HEK293 (cell line): Measurements from ENCODE around the gene RBMXL3.

Experiments used
- CTCF ChIA-PET: fragments of 350-600 bp; formaldehyde crosslinking; extraction: SDS; loops from one replicate; lab custom pipeline; 2021; ENCODE audit warnings: antibody characterized with exemption; lab: Yijun Ruan, JAX
- POLR2A ChIA-PET: fragments of 300-600 bp; formaldehyde crosslinking; extraction: SDS; loops from one replicate; lab custom pipeline; 2020; ENCODE audit warnings: antibody characterized with exemption, inconsistent platforms; lab: Yijun Ruan, JAX
- H3K27ac ChIP-seq: fragments of 200-500 bp; sonication (Bioruptor generic); 2 replicates; pipeline ENCODE4 v1.5.1; 2014; ENCODE audit warnings: low read depth, low read length, control low read depth, inconsistent platforms; ENCODE audit errors: extremely low read depth
- H3K36me3 ChIP-seq, 2 experiments: fragments of 200-500 bp in 1 of 2; sonication (Bioruptor generic) in 1 of 2; 1 replicate in 1 of 2; 2 replicates in 1 of 2; pipeline ENCODE4 v1.5.1; 2014 to 2017; ENCODE audit warnings: inconsistent platforms in 2 of 2, low read length in 2 of 2; ENCODE audit not compliant: control insufficient read depth in 2 of 2, insufficient read depth in 1 of 2
- H3K4me1 ChIP-seq: fragments of 200-500 bp; sonication (Bioruptor generic); 2 replicates; pipeline ENCODE4 v1.5.1; 2014; ENCODE audit warnings: mild to moderate bottlenecking, low read length, inconsistent platforms; ENCODE audit not compliant: control insufficient read depth, insufficient read depth
- H3K4me3 ChIP-seq: 2 replicates; pipeline ENCODE4 v1.5.1; 2011; ENCODE audit warnings: low read depth, mild to moderate bottlenecking, control low read depth, low read length, moderate library complexity
- H3K9me3 ChIP-seq: fragments of 200-500 bp; sonication (Bioruptor generic); 2 replicates; pipeline ENCODE4 v1.5.1; 2014; ENCODE audit warnings: low read depth, low read length, inconsistent platforms; ENCODE audit not compliant: control insufficient read depth, insufficient read depth
- MYNN ChIP-seq: fragments of 450-650 bp; formaldehyde crosslinking; IDR thresholded peaks from 2 replicates; pipeline ENCODE4 v1.5.1; 2016; ENCODE audit warnings: missing biosample characterization, missing genetic modification characterization, borderline replicate concordance
- OSR2 ChIP-seq: fragments of 450-650 bp; formaldehyde crosslinking; IDR thresholded peaks from 2 replicates; pipeline ENCODE4 v1.5.1; 2016; ENCODE audit warnings: missing biosample characterization, missing genetic modification characterization
- SCRT1 ChIP-seq: fragments of 450-650 bp; formaldehyde crosslinking; IDR thresholded peaks from 2 replicates; pipeline ENCODE4 v1.5.1; 2016; ENCODE audit warnings: missing biosample characterization, missing genetic modification characterization, borderline replicate concordance
- SETDB1 ChIP-seq: IDR thresholded peaks from one replicate; pipeline ENCODE4 v1.6.1; 2017; ENCODE audit warnings: mild to moderate bottlenecking, low read length, moderate library complexity, mixed read lengths; ENCODE audit not compliant: insufficient read length
- TCF7L2 ChIP-seq: IDR thresholded peaks from 2 replicates; pipeline ENCODE4 v1.6.1; 2011; ENCODE audit warnings: low read depth, mild to moderate bottlenecking, inconsistent platforms, low read length, moderate library complexity, borderline replicate concordance
- TRIM28 ChIP-seq: IDR thresholded peaks from 2 replicates; pipeline ENCODE4 v1.6.1; 2011; ENCODE audit warnings: low read length, control low read depth, borderline replicate concordance
- ZBTB21 ChIP-seq: fragments of 450-650 bp; formaldehyde crosslinking; IDR thresholded peaks from 2 replicates; pipeline ENCODE4 v1.5.1; 2017; ENCODE audit warnings: missing biosample characterization, missing genetic modification characterization
- ZBTB44 ChIP-seq: fragments of 450-650 bp; IDR thresholded peaks from 2 replicates; pipeline ENCODE4 v1.5.1; 2018; ENCODE audit warnings: missing biosample characterization, mild to moderate bottlenecking, missing genetic modification characterization
- ZNF132 ChIP-seq: fragments of 450-650 bp; formaldehyde crosslinking; IDR thresholded peaks from 2 replicates; pipeline ENCODE4 v1.5.1; 2017; ENCODE audit warnings: missing biosample characterization, missing genetic modification characterization, borderline replicate concordance
- ZNF184 ChIP-seq: fragments of 450-650 bp; IDR thresholded peaks from 2 replicates; pipeline ENCODE4 v1.5.1; 2018; ENCODE audit warnings: missing biosample characterization, mild to moderate bottlenecking, missing genetic modification characterization
- ZNF19 ChIP-seq: fragments of 450-650 bp; formaldehyde crosslinking; IDR thresholded peaks from 2 replicates; pipeline ENCODE4; 2016; ENCODE audit warnings: missing biosample characterization, missing genetic modification characterization, low read depth
- ZNF223 ChIP-seq: fragments of 450-650 bp; formaldehyde crosslinking; IDR thresholded peaks from 2 replicates; pipeline ENCODE4 v1.5.1; 2016; ENCODE audit warnings: missing biosample characterization, missing genetic modification characterization
- ZNF248 ChIP-seq: fragments of 450-650 bp; formaldehyde crosslinking; IDR thresholded peaks from 2 replicates; pipeline ENCODE4 v1.5.1; 2017; ENCODE audit warnings: missing biosample characterization, missing genetic modification characterization
- ZNF37A ChIP-seq: fragments of 450-650 bp; IDR thresholded peaks from 2 replicates; pipeline ENCODE4 v1.5.1; 2018; ENCODE audit warnings: missing biosample characterization, missing genetic modification characterization
- ZNF510 ChIP-seq: fragments of 450-650 bp; formaldehyde crosslinking; IDR thresholded peaks from 2 replicates; pipeline ENCODE4 v1.5.1; 2018; ENCODE audit warnings: mild to moderate bottlenecking, missing genetic modification characterization, missing biosample characterization; ENCODE audit not compliant: insufficient replicate concordance
- ZNF571 ChIP-seq: fragments of 450-650 bp; formaldehyde crosslinking; IDR thresholded peaks from 2 replicates; pipeline ENCODE4 v1.5.0; 2017; ENCODE audit warnings: missing biosample characterization, missing genetic modification characterization
- ZNF585B ChIP-seq: fragments of 450-650 bp; formaldehyde crosslinking; IDR thresholded peaks from 2 replicates; pipeline ENCODE4 v1.5.1; 2016; ENCODE audit warnings: missing biosample characterization, missing genetic modification characterization
- ZNF623 ChIP-seq: fragments of 450-650 bp; formaldehyde crosslinking; IDR thresholded peaks from 2 replicates; pipeline ENCODE4 v1.5.1; 2016; ENCODE audit warnings: missing biosample characterization, missing genetic modification characterization
- ZNF670 ChIP-seq: fragments of 450-650 bp; formaldehyde crosslinking; IDR thresholded peaks from 2 replicates; pipeline ENCODE4 v1.5.1; 2016; ENCODE audit warnings: missing biosample characterization, missing genetic modification characterization, low read depth
- ZNF76 ChIP-seq: fragments of 450-650 bp; formaldehyde crosslinking; IDR thresholded peaks from 2 replicates; pipeline ENCODE4; 2016; ENCODE audit warnings: low read depth, missing biosample characterization, missing genetic modification characterization, borderline replicate concordance
- ZNF830 ChIP-seq: fragments of 450-650 bp; IDR thresholded peaks from 2 replicates; pipeline ENCODE4 v1.5.0; 2018; ENCODE audit warnings: missing biosample characterization, missing genetic modification characterization, low read depth, mild to moderate bottlenecking, moderate library complexity
- TF ChIP-seq, protein P1 (sequence below): fragments of 450-650 bp; formaldehyde crosslinking; conservative IDR thresholded peaks from 2 replicates; pipeline ENCODE4 v1.5.1; 2016; ENCODE audit warnings: low read depth, missing biosample characterization, missing genetic modification characterization
- TF ChIP-seq, protein P2 (sequence below): fragments of 450-650 bp; formaldehyde crosslinking; IDR thresholded peaks from 2 replicates; pipeline ENCODE4 v1.5.1; 2016; ENCODE audit warnings: missing biosample characterization, missing genetic modification characterization

Gene RBMXL3

GRCh38 chrX:115191490-115192243 lies 2.5 kb downstream of the RBMXL3 start (continued):
- TF ChIP-seq ZNF510 (tag by site-specific recombination) (no peak), ZBTB44 (tag by site-specific recombination) (no peak), ZNF670 (no peak), ZNF248 (no peak)

DNA sequence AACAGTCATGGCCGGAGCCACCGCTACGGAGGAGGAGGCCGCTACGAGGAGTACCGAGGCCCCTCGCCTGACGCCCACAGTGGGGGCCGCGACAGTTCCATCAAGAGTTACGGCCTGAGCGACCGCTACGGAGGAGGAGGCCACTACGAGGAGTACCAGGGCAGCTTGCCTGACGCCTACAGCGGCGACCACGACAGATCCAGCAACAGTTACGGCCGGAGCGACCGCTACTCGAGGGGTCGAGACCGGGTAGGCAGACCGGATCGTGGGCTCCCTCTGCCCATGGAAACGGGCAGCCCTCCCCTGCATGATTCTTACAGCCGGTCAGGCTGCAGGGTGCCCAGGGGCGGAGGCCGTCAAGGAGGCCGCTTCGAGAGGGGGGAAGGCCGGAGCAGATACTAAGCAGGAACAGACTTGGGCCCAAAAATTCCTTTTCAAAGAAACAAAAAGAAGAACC lies 3.1 kb downstream of the RBMXL3 start:
- Histone ChIP-seq H3K9me3 (no peaks in the 10 kb centered on the region), H3K4me3 (no peak overlapping the region), H3K36me3 (peaks cover 3 to 8% of the 10 kb centered on the region in 2 experiments; a peak in 1 of 3 replicates), H3K27ac (no peak overlapping the region), H3K4me1 (no peaks in the 10 kb centered on the region)
- CTCF ChIA-PET = no interaction called here
- no peak for TF ChIP-seq ZNF132 (tag by site-specific recombination)
- TF ChIP-seq ZNF670 = no peak
- TF ChIP-seq ZNF37A (tag by site-specific recombination) = no peak
- TF ChIP-seq MYNN (tag by site-specific recombination) = no peak
- no peak for TF ChIP-seq ZNF223 (tag by site-specific recombination)
- no peak for TF ChIP-seq ZNF585B (tag by site-specific recombination)
- TF ChIP-seq OSR2 = no peak
- no peak for TF ChIP-seq ZNF571 (tag by site-specific recombination)
- no peak for TF ChIP-seq ZNF76 (tag by site-specific recombination)
- no peak for TF ChIP-seq ZNF623 (tag by site-specific recombination)
- TF ChIP-seq ZNF830 (tag by site-specific recombination) = no peak
- TF ChIP-seq TCF7L2 = no peak
- no peak for TF ChIP-seq SCRT1
- POLR2A ChIA-PET = no interaction called here

- POLR2A ChIA-PET = no interaction called here
- H3K27ac ChIP-seq = no peak overlapping the region
- TF ChIP-seq ZNF184 (tag by site-specific recombination) (no peak), TRIM28 (peak; percentile 98), ZNF585B (tag by site-specific recombination) (peak; percentile 100), SETDB1 (peak; percentile 81), ZBTB21 (tag by site-specific recombination) (no peak), ZNF19 (tag by site-specific recombination) (no peak)
- TF ChIP-seq, protein P1, sequence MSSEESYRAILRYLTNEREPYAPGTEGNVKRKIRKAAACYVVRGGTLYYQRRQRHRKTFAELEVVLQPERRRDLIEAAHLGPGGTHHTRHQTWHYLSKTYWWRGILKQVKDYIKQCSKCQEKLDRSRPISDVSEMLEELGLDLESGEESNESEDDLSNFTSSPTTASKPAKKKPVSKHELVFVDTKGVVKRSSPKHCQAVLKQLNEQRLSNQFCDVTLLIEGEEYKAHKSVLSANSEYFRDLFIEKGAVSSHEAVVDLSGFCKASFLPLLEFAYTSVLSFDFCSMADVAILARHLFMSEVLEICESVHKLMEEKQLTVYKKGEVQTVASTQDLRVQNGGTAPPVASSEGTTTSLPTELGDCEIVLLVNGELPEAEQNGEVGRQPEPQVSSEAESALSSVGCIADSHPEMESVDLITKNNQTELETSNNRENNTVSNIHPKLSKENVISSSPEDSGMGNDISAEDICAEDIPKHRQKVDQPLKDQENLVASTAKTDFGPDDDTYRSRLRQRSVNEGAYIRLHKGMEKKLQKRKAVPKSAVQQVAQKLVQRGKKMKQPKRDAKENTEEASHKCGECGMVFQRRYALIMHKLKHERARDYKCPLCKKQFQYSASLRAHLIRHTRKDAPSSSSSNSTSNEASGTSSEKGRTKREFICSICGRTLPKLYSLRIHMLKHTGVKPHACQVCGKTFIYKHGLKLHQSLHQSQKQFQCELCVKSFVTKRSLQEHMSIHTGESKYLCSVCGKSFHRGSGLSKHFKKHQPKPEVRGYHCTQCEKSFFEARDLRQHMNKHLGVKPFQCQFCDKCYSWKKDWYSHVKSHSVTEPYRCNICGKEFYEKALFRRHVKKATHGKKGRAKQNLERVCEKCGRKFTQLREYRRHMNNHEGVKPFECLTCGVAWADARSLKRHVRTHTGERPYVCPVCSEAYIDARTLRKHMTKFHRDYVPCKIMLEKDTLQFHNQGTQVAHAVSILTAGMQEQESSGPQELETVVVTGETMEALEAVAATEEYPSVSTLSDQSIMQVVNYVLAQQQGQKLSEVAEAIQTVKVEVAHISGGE (tag by site-specific recombination) = no peak
- TF ChIP-seq, protein P2, sequence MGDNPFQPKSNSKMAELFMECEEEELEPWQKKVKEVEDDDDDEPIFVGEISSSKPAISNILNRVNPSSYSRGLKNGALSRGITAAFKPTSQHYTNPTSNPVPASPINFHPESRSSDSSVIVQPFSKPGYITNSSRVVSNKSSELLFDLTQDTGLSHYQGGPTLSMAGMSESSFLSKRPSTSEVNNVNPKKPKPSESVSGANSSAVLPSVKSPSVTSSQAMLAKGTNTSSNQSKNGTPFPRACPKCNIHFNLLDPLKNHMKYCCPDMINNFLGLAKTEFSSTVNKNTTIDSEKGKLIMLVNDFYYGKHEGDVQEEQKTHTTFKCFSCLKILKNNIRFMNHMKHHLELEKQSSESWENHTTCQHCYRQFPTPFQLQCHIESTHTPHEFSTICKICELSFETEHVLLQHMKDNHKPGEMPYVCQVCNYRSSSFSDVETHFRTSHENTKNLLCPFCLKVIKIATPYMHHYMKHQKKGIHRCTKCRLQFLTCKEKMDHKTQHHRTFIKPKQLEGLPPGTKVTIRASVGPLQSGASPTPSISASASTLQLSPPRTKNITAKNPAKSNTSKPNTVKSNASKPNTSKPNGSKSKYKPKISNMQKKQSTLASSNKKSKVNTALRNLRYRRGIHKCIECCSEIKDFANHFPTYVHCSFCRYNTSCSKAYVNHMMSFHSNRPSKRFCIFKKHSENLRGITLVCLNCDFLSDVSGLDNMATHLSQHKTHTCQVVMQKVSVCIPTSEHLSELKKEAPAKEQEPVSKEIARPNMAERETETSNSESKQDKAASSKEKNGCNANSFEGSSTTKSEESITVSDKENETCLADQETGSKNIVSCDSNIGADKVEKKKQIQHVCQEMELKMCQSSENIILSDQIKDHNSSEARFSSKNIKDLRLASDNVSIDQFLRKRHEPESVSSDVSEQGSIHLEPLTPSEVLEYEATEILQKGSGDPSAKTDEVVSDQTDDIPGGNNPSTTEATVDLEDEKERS (tag by site-specific recombination) = no peak
- no peaks in the 10 kb centered on the region for H3K9me3 ChIP-seq
- H3K36me3 ChIP-seq = no peaks in the 10 kb centered on the region
- H3K4me1 ChIP-seq = no peaks in the 10 kb centered on the region; the same call in 1 of the 2 replicates
- CTCF ChIA-PET = no interaction called here
- H3K4me3 ChIP-seq = no peak overlapping the region
Measured at GRCh38 chrX:115204040-115204439, 14.8 kb downstream of the RBMXL3 start.
